ENCODE measurements around the gene ZNF580.

DNA sequence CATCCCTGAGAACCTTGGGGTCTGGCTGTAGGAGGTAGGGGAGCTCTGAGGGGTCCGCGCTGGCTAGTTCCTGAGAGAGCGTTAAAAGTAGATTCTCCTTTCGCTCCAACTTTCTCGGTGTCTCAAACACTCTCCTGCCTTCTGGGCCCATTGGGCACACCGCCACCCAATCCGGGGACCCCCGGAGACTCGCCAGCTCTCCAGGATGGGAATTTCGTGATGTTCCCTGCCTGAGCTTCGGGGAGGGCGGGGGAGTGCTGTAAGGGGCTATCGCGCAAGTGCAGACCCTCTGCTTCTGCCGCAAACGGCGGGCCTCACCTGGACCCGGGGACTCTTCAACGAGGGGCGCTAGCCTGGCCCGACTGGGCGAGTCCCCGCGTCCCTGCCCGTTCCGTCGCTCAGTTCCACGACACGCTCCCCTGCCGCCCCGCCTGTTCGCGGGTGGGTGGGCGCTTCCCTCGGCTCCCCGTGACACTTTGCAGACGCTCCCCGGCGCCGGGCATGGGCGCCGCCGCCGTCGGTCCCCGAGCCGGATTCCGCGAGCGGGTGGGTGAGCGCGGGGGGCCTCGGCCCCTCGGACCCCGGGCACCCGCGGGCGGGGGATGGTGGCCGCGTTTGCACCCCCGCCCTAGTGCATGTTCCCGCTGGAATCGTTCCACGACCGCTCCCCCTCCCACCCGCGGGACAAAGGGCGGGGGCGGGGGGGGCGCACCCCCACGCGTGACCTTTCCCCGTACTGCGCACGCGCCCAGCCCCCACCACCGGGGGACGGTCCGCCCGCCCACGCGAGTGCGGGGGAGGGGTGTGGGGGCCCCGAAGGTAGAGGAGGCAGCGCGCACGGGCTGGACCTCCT, 7.2 kb downstream of the ZNF580 start, which contains the start of gene CCDC106:
- TF ChIP-seq, protein P1, sequence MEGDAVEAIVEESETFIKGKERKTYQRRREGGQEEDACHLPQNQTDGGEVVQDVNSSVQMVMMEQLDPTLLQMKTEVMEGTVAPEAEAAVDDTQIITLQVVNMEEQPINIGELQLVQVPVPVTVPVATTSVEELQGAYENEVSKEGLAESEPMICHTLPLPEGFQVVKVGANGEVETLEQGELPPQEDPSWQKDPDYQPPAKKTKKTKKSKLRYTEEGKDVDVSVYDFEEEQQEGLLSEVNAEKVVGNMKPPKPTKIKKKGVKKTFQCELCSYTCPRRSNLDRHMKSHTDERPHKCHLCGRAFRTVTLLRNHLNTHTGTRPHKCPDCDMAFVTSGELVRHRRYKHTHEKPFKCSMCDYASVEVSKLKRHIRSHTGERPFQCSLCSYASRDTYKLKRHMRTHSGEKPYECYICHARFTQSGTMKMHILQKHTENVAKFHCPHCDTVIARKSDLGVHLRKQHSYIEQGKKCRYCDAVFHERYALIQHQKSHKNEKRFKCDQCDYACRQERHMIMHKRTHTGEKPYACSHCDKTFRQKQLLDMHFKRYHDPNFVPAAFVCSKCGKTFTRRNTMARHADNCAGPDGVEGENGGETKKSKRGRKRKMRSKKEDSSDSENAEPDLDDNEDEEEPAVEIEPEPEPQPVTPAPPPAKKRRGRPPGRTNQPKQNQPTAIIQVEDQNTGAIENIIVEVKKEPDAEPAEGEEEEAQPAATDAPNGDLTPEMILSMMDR (IDR thresholded peaks at IDR 0.05) = no peak
- TF ChIP-seq EZH2phosphoT487 (IDR thresholded peaks at IDR 0.05) (no peak), EZH2 (IDR thresholded peaks at IDR 0.05) (no peak)

Data from neural progenitor cell (in vitro differentiated cells).